NCI-H1436 (cell line): ENCODE data around the gene OTUD3.
"Not testable (repeated sequence)": the region's sequence is repeated elsewhere in the genome, so short reads cannot be mapped to it uniquely, and the experiment has no call there.

Experiments
- DNase-seq: peaks from one replicate; lab custom pipeline; 2025; lab: John Stamatoyannopoulos, UW

Gene OTUD3

DNA sequence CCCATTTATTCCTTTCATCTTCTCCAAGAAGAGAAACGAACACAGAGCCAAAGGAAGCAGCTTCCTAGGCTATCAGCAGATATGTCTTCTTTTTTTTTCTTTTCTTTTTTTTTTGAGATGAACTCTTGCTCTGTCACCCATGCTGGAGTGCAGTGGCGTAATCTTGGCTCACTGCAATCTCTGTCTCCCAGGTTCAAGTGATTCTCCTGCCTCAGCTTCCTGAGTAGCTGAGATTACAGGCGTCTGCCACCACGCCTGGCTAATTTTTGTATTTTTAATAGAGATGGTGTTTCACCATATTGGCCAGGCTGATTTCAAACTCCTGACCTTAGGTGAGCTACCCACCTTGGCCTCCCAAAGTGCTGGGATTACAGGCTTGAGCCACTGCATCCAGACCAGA, 13.6 kb upstream of the OTUD3 start:
- not testable (repeated sequence) for DNase-seq

DNA sequence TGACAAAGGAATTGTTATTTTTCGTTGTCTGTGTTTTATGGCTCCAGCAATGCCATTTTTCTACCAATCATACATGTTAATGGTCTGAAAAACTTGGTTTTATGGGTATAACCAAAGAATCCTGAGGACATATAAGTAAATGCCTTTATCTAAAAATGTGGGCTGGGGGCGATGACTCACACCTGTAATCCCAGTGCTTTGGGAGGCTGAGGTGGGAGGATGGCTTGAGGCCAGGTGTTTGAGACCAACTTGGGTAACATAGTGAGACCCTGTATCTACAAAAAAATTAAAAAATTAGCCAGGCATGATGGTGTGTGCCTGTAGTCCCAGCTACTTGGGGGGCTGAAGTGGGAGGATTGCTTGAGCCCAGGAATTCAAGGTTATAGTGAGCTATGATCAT, 12.7 kb upstream of the OTUD3 start:
- not testable (repeated sequence) for DNase-seq

DNA sequence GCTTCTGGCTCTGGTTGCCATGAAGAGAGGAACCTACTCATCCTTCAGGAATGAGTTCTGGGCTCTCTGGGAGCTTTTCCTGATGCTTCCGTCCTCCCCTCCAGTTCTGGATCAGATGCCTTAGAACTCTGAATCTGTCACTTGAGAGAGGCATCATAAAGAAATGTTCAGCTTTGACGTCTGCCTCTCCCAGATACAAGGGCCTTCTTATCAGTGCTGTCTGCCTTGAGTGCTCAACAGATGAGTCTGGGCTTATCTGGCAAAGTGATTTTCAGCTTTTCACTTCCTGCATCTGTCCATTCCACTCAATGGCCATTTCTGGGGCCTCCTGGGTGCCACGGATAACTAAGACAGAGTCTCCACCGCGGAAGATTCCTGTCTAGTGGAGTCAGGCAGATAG, 12.3 kb upstream of the OTUD3 start:
- DNase-seq: no peak

DNA sequence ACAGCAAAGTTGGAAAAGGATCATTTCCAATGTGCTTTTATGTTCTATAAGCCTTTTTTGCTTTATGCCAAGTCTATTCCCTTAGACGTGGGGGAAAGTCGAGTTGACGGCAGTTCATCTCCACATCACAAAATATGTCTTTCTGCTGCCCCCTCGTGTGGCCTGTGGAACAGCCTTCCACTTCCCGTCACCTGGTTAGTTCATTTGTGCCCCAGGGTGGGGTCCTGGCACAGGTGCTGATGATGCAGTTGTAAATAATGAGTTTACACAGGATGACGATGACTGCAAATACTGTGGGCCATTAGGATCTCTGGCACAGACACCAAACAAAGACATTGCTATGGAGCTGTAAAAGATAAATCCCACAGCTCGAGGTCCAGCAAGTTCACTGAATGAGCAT, 10.0 kb upstream of the OTUD3 start:
- DNase-seq: peak; percentile 61

DNA sequence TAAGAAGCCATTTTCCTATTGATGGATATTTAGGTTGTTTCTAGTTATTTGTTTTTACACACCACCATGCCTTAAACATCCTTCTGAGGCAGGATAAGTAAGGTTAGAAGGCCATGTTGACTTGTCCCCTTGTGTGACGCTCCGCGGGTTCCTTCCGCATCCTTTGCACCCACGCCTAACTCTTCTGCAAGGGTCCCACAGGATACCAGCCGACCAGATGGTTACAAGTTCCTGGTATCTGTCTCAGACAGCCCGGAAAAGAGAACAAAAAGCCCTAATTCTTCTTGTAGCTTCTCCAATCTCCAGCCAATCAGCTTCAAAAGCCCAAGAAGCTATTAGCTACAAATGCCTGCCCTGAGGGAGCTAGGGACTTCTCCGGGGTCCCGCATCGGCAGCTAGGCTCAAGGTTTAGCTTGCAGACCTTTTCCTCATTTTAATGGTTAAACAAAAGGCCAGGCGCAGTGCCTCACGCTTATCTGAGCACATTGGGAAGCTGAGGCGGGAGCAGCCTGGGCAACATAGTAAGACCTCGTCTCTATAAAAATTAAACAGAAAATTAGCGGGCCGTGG, 4.9 kb upstream of the OTUD3 start:
- DNase-seq: no peak

DNA sequence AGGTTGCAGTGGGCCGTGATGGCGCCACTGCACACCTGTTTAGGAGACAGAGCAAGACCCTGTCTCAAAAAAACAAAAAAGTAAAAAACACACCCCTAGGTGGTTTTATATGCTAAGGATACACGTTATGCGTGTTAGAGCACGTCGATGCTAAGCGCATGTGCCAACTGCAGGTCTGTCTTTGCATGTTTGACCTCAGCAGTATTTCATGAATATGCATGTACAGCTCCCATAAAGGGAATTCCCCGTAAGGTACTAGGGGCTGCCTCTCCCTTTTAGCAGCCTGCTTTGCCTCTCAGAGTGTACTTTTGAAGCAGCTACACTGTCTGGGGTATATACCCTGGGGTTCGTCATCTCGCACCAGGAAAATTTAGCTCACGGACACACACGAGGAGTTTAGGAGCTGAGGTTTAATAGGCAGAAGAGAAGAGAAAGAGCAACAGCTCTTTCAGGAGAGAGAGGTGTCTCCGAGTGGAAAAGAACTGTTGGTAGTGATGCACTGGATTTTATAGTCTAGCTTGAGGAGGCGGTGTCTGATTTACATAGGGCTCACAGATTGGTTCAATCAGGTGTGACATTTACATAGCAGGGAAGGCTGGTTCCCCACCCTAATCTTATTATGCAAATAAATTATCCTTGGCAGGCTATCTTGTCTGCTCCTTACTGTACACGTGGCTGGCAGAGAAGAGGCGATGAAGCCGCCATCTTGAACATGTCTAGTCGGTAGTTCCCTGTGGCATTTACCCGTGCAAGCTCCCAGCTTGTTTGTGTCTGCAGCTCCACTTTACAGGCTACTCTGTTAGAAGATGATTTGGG, 4.2 kb upstream of the OTUD3 start:
- DNase-seq: no peak

DNA sequence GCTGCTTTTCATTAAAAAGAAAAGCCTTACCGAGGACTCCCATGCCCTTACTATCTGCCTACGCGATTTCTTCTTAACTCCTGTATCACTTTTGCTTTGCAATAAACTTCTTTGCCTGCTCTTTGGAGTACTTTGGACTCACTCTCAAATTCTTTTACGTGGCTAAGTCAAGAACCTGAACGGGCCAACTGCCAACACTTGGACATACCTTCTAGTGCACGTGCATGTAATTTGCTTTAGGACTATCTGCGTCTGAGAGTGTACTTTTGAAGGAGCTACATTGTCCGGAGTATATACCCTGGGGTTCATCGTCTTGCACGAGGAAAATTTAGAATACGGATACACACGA, 3.6 kb upstream of the OTUD3 start:
- no peak for DNase-seq

DNA sequence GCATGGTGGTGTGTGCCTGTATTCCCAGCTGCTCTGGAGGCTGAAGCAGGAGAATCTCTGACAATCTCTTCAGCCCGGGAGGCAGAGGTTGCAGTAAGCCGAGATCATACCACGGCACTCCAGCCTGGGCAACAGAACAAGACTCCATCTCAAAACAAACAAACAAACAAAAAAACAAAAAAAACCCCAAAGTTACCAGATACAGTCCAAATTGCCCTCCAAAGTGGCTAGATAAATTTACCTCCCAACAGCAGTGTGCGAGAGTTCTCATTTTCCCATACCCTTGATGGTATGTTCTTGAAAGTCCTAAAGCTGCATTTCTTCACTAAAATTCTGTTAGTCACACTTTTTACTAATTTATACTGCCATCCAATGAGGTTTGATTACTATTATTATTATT, 3.0 kb upstream of the OTUD3 start:
- no peak for DNase-seq

DNA sequence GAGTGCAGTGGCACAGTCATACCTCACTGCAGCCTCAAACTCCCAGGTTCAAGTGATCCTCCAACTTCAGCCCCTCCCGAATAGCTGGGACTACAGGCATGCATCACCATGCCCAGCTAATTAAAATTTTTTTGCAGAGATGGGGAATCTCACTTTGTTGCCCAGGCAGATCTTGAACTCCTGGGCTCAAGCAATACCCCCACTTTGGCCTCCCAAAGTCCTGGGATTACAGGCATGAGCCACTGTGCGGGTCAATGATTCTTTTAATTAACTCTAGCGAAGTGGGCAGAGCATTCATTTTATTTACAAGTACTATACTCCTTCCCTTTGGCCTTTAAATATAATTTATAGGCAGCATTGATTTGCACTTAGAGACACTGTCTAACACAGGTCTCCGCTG, 2.5 kb upstream of the OTUD3 start:
- no peak for DNase-seq

DNA sequence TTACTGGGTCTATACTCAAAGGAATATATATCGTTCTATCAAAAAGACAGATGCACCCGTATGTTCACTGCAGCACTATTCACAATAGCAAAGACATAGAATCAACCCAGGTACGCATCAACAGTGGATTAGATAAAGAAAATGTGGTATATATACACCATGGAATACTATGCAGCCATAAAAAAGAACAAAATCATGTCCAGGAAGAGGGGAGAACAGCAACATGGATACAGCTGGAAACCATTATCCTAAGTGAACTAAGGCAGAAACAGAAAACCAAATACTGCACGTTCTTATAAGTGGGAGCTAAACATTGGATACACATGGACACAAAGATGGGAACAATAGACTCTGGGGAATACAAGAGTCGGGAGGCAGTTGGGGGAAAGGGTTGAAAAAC, 1.4 kb upstream of the OTUD3 start:
- not testable (repeated sequence) for DNase-seq

DNA sequence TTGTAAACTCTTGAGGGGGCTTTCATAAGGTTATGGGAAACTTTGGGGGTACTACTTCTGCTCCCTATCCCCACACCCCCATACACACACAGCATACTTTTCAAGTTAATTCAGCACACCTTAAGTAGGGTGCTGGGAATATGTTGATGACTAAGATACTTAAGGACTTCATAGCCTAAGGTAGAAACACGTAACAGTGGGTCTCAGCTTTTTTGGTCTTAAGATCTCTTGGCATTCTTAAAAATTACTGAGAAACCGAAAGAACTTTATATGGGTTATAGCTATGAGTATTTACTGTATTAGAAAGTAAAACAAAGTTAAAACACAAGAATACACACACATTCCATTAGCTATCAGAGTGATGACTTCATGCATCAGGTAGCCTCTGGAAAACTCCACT, 2.1 kb downstream of the OTUD3 start:
- no peak for DNase-seq

DNA sequence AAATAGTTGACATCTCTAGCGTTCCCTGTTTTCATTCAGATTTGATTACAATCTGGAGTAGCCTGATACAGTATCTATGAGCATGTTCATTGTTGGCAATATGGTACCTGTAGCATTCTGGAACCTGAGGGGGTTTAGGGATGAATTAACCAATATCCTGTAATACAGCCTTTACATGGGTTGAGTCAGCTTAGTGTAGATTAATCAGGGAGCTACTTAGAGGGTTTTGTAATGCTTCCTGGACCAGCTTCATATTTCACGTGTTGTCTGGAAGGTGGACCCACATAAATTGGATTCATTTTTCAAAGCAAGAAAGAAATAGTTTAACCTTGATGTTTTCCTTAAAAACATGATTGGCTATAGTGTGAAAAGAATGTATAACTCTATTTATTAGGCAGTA, 3.6 kb downstream of the OTUD3 start:
- DNase-seq: no peak

DNA sequence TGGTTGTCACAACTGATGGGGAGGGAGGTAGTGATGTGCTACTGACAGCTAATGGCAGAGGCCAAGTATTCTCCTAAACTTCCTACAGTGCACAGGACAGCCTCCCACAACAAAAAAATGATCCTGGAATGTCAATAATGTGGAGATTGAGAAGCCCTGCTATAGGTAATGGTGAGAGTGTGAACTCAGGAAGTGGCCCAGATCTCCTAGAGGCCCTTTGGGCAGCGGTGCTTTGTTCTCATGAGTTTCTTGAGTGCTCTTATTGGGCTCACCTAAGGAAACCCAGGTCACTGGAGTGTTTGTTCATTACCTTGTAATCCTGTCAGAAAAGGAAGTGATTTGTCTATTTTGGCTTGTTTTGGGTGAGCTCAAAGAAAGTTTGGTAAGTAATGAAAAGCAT, 5.9 kb downstream of the OTUD3 start:
- no peak for DNase-seq

DNA sequence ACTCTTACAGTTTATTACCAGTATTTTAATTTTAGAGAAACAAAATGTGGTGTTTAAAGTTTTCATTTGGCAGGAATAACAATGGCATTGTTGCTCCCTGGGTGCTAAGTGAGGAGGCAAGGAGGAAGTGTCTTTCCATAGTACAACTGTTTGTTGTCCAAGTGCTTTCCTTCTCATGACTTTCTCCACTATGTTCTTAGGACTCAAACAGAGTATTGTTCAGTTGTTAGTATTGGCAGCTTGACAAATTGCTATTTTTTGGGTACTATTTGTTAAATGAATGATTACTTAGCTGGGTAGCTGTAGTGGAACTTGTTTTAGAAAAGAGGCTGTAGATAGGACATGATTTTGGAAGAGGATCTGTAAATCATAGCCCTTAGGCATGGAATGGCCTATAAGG, 7.5 kb downstream of the OTUD3 start:
- DNase-seq: no peak

DNA sequence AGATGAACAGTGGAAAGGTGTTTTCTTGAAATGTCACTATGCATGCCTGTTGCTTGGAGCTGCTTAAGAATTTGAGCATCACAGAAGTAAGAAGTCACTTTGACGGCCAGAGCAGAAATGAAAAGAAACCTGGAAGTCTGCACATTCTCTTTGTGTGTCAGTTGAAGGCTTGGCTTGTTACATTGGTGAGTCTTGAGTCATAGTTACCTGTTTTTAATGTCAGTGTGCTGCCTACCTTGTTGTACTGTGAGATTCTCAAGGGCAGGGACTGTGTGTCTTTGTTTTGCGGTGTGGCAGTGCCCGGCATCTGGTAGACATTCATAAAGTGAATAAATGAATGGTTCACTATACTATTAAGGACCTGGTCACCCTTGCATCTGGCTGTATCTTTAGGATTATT, 9.9 kb downstream of the OTUD3 start:
- no peak for DNase-seq

DNA sequence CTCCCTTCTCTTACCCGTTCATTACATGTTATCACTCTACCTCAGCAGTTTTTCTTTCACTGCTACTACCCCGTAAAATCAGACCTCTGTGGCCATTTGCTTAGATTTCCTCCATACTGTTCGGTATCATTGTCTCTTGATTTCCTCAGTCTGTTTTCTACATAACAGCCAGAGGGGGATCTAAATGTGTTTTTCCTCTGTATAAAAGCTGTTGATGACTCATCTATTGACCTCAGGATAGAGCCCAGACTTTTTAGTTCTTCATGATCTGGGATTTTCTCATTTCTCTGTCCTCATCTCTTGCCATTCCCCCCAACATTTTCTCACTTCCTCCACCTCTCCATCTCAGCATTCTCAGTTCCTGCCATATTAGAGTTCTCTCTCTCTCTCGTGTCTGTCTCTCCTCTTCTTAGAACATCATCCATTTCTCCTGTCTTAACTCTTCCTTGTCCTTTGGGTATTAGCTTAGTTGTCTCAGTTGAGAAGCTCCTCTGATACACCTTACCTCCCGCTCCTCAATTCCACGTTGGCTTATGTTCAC, 10.5 kb downstream of the OTUD3 start:
- no peak for DNase-seq

DNA sequence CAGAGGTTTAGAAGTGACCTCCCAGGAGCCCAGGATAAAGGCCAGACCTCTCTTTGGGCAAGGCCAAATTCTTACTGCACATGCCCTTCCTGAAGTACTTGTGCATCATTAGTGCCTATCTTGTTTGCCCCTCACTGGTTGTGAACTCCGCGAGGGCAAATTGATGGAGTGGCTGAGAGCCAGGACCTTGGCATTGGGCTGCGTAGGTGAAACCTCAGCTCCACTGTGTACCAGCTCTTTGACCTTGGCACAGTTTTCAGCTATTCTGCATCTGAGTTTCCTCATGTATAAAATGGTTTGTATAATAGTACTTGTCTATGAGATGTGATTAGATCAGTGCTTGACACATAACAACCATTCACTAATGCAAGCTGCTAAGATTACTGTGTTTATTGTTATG, 11.5 kb downstream of the OTUD3 start:
- no peak for DNase-seq

DNA sequence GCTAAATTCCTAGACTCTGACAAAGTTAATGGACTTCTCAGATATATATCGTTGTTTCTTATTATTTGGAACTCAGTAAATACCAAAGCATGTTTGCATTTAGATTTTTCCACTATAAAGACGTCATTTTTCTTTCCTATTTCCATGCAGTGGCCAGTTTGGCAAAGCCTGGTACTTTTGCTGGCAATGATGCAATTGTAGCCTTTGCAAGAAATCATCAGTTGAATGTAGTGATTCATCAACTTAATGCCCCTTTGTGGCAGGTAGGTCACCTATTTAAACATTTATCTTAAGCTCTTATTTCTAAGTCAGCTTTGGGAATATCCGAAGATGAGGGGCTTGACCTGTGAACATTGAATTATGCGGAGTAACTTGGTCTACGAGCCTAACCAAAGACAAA, 12.0 kb downstream of the OTUD3 start:
- DNase-seq: no peak

DNA sequence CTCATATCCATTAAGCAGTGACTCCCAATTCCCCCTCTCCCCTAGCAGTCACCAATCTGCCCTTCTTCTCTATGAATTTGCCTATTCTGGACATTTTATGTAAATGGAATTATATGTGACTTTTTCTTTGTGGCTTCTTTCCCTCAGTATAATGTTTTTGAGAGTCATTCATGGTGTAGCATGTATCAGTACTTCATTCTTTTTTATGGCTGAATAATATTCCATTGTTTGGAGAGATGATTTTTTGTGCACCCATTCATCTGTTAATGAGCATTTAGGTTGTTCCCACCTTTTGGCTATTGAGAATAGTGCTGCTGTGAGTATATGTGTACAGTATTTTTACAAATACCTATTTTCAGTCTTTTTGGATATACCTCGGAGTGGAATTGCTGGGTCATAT, 19.5 kb downstream of the OTUD3 start:
- no peak for DNase-seq

DNA sequence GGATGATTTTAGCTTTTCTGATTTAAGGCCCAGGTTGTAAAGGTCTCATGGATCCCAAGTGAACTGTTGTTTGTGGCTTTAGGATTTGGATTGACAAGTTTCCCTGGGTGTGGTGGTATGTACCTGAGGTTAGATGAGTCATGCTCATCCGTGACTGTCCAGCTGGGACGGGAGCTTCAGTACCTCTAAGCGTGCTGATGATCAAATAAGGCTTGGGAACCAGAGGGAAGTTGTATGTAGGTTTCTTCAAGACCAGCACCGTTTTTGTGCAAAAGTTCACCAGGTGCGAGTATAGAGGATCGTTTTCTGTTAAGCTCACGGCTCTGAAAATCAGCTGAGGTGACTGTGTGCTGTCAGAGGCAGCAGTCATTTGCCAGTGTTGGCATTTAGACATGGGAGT, 21.4 kb downstream of the OTUD3 start:
- no peak for DNase-seq

DNA sequence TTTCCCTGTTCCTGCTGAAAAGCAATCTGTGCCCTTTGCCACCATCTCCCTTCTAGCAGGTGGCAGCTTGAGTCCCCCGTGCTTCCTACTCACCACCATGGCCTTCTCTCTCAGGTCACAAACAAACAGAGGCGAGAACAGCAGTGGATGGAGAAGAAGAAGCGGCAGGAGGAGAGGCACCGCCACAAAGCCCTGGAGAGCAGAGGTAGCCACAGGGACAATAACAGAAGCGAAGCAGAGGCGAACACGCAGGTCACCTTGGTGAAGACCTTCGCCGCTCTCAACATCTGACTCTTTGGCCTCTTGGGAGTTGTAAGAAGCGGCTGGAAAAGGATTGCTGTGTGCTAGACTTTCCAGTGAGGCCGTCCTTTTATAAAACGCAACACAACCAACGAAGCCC, 25.3 kb downstream of the OTUD3 start:
- DNase-seq: no peak

DNA sequence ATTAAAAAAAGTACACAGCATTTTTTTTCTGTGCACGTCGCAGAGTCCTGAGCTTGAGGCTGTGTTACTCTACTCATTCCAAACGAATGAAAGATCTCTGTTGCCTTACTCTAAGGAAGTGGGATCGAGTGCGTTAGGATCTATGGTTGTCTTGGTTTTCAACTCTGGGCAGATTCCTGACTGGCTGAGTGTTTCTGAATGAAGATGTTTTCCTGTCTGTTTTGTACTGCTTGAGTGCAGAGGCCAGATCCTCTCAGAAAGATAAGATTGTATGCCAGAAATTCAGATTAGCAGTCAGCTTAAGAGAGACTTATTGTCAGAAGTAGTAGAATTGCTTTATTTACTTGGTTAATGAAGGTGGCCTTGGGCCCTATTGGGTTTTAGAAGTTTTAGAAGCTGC, 27.2 kb downstream of the OTUD3 start:
- DNase-seq: no peak

DNA sequence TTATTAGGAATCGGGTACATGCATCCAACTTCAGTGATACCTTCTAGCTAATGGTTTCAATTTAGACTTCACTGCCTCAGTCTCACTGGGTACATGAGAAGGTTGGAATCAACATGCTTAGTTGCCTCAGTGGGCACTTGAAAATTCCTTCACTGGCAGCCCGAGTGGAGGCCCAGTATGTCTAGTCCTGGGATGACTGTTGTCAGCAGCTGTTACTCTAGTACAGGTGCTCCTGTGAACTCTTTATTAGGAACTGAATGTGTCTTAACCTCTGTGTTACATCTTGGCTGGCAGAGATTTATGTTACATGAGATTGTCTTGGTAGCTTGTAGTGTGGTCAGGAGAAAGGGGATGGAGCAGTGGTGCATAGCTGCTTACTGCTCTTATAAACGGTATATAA, 27.8 kb downstream of the OTUD3 start:
- no peak for DNase-seq

DNA sequence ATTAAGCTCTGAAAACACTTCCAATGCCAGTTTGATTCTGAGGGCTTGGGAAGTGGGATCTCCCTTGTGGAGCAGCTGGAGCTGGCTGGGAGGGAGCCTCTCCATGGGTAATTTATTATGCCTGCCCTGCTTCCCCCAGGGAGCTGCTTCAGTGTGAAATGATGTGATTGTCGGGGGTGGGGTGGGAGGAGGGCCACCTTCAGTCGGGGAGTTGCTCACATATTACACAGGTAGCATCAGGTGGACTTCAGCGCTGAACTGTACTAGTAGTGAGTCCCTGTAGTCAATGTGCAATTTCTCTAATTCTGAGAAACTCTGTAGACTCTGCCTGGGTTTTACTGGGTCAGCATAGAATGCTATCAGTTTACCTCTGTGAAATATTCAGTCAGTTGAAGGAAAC, 28.5 kb downstream of the OTUD3 start:
- no peak for DNase-seq
